ENCODE results near the gene TMEM196.

TMEM196 gene

DNA sequence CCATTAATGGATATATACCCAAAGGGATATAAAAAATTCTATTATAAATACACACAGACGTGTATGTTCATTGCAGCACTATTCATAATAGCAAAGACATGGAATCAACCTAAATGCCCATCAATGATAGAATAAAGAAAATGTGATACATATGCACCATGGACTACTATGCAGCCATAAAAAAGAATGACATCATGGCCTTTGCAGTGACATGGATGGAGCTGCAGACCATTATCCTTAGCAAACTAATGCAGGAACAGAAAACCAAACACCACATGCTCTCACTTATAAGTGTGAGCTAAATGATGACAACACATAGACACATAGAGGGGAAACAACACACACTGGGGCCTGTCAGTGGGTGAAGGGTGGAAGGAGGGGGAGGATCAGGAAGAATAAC is 97.6 kb downstream of the TMEM196 start:
- DNase-seq (ENCODE audit: low read depth) = no peak
- H3K4me3 ChIP-seq (ENCODE audit: control insufficient read depth, low read depth, low read length) = no peak overlapping the region
- TF ChIP-seq, protein P1, sequence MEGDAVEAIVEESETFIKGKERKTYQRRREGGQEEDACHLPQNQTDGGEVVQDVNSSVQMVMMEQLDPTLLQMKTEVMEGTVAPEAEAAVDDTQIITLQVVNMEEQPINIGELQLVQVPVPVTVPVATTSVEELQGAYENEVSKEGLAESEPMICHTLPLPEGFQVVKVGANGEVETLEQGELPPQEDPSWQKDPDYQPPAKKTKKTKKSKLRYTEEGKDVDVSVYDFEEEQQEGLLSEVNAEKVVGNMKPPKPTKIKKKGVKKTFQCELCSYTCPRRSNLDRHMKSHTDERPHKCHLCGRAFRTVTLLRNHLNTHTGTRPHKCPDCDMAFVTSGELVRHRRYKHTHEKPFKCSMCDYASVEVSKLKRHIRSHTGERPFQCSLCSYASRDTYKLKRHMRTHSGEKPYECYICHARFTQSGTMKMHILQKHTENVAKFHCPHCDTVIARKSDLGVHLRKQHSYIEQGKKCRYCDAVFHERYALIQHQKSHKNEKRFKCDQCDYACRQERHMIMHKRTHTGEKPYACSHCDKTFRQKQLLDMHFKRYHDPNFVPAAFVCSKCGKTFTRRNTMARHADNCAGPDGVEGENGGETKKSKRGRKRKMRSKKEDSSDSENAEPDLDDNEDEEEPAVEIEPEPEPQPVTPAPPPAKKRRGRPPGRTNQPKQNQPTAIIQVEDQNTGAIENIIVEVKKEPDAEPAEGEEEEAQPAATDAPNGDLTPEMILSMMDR (IDR thresholded peaks at IDR 0.05; ENCODE audit: control insufficient read depth, insufficient read depth, low read depth, low read length, missing control alignments) = no peak

GRCh38 chr7:19674266-19674960 is 99.0 kb downstream of the TMEM196 start:
- TF ChIP-seq, protein P1 (IDR thresholded peaks at IDR 0.05; ENCODE audit: control insufficient read depth, insufficient read depth, low read depth, low read length, missing control alignments) = no peak
- DNase-seq (ENCODE audit: low read depth) = peak; percentile 34
- H3K4me3 ChIP-seq (ENCODE audit: control insufficient read depth, low read depth, low read length) = no peak overlapping the region

DNA sequence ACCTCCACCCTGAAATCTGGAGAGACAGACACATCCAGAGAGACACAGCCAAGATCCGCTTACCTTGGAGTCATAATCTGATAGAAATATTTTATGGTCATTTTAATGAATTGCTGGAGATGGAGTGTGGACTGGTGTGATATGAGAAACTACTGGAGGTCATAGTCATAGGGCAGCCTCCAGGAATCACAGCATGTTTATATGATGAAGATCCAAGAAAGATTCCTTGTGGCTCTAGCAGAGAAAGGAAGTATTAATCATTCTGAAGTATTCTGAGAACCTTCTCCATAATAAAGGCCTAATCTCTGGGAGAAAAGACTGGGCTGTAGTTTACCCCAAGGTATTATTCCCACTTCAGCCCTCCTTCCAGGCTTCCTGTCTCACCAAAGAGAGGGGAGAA is 102.6 kb downstream of the TMEM196 start:
- TF ChIP-seq, protein P1 (IDR thresholded peaks at IDR 0.05; ENCODE audit: control insufficient read depth, insufficient read depth, low read depth, low read length, missing control alignments) = no peak
- no peak overlapping the region for H3K4me3 ChIP-seq (ENCODE audit: control insufficient read depth, low read depth, low read length)
- DNase-seq (ENCODE audit: low read depth) = no peak
